HEK293 (cell line): ENCODE measurements around the gene EIF3F.

Experiments
- ATF2 ChIP-seq: fragments of 450-650 bp; formaldehyde crosslinking; IDR thresholded peaks from 2 replicates; pipeline ENCODE4 v1.5.1; 2016; ENCODE audit warnings: missing biosample characterization, missing genetic modification characterization, low read depth
- CTCF ChIP-seq: fragments of 450-650 bp; formaldehyde crosslinking; IDR thresholded peaks from 2 replicates; pipeline ENCODE4 v1.5.1; 2016; ENCODE audit warnings: missing biosample characterization, missing genetic modification characterization
- FEZF1 ChIP-seq: fragments of 450-650 bp; formaldehyde crosslinking; IDR thresholded peaks from 2 replicates; pipeline ENCODE4 v1.5.1; 2016; ENCODE audit warnings: missing biosample characterization, missing genetic modification characterization
- KLF8 ChIP-seq: fragments of 450-650 bp; formaldehyde crosslinking; IDR thresholded peaks from 2 replicates; pipeline ENCODE4 v1.5.1; 2016; ENCODE audit warnings: missing biosample characterization, missing genetic modification characterization
- MZF1 ChIP-seq: fragments of 450-650 bp; formaldehyde crosslinking; IDR thresholded peaks from 2 replicates; pipeline ENCODE4 v1.5.1; 2017; ENCODE audit warnings: missing biosample characterization, missing genetic modification characterization, borderline replicate concordance
- PRDM1 ChIP-seq: fragments of 450-650 bp; formaldehyde crosslinking; IDR thresholded peaks from 2 replicates; pipeline ENCODE4; 2016; ENCODE audit warnings: missing biosample characterization, missing genetic modification characterization
- PRDM10 ChIP-seq: fragments of 450-650 bp; formaldehyde crosslinking; IDR thresholded peaks from 2 replicates; pipeline ENCODE4 v1.5.1; 2016; ENCODE audit warnings: missing biosample characterization, missing genetic modification characterization
- SALL2 ChIP-seq: fragments of 450-650 bp; formaldehyde crosslinking; IDR thresholded peaks from 2 replicates; pipeline ENCODE4 v1.5.0; 2017; ENCODE audit warnings: missing biosample characterization, mild to moderate bottlenecking, missing genetic modification characterization, borderline replicate concordance
- SCRT1 ChIP-seq: fragments of 450-650 bp; formaldehyde crosslinking; IDR thresholded peaks from 2 replicates; pipeline ENCODE4 v1.5.1; 2016; ENCODE audit warnings: missing biosample characterization, missing genetic modification characterization, borderline replicate concordance
- SP3 ChIP-seq: fragments of 450-650 bp; formaldehyde crosslinking; IDR thresholded peaks from 2 replicates; pipeline ENCODE4 v1.5.1; 2016; ENCODE audit warnings: missing biosample characterization, missing genetic modification characterization
- TCF7L2 ChIP-seq: IDR thresholded peaks from 2 replicates; pipeline ENCODE4 v1.6.1; 2011; ENCODE audit warnings: low read depth, mild to moderate bottlenecking, inconsistent platforms, low read length, moderate library complexity, borderline replicate concordance
- WT1 ChIP-seq: fragments of 450-650 bp; formaldehyde crosslinking; IDR thresholded peaks from 2 replicates; pipeline ENCODE4 v1.5.1; 2016; ENCODE audit warnings: missing biosample characterization, missing genetic modification characterization
- ZBTB20 ChIP-seq: fragments of 450-650 bp; formaldehyde crosslinking; IDR thresholded peaks from 2 replicates; pipeline ENCODE4 v1.5.1; 2016; ENCODE audit warnings: missing biosample characterization, missing genetic modification characterization
- ZNF121 ChIP-seq: fragments of 450-650 bp; formaldehyde crosslinking; IDR thresholded peaks from 2 replicates; pipeline ENCODE4 v1.5.1; 2016; ENCODE audit warnings: missing biosample characterization, missing genetic modification characterization
- ZNF132 ChIP-seq: fragments of 450-650 bp; formaldehyde crosslinking; IDR thresholded peaks from 2 replicates; pipeline ENCODE4 v1.5.1; 2017; ENCODE audit warnings: missing biosample characterization, missing genetic modification characterization, borderline replicate concordance
- ZNF148 ChIP-seq: fragments of 450-650 bp; formaldehyde crosslinking; IDR thresholded peaks from 2 replicates; pipeline ENCODE4 v1.5.0; 2017; ENCODE audit warnings: missing biosample characterization, missing genetic modification characterization, borderline replicate concordance
- ZNF169 ChIP-seq: fragments of 450-650 bp; formaldehyde crosslinking; IDR thresholded peaks from 2 replicates; pipeline ENCODE4 v1.5.1; 2016; ENCODE audit warnings: missing biosample characterization, missing genetic modification characterization
- ZNF221 ChIP-seq: fragments of 450-650 bp; formaldehyde crosslinking; IDR thresholded peaks from 2 replicates; pipeline ENCODE4 v1.5.1; 2017; ENCODE audit warnings: missing biosample characterization, missing genetic modification characterization, borderline replicate concordance
- ZNF23 ChIP-seq: fragments of 450-650 bp; formaldehyde crosslinking; IDR thresholded peaks from 2 replicates; pipeline ENCODE4 v1.5.1; 2016; ENCODE audit warnings: missing biosample characterization, missing genetic modification characterization, borderline replicate concordance
- ZNF24 ChIP-seq: fragments of 450-650 bp; formaldehyde crosslinking; IDR thresholded peaks from 2 replicates; pipeline ENCODE4 v1.5.1; 2016; ENCODE audit warnings: missing biosample characterization, missing genetic modification characterization
- ZNF311 ChIP-seq: fragments of 450-650 bp; formaldehyde crosslinking; IDR thresholded peaks from 2 replicates; pipeline ENCODE4 v1.5.1; 2017; ENCODE audit warnings: missing biosample characterization, missing genetic modification characterization, borderline replicate concordance
- ZNF350 ChIP-seq: fragments of 450-650 bp; formaldehyde crosslinking; IDR thresholded peaks from 2 replicates; pipeline ENCODE4 v1.5.0; 2017; ENCODE audit warnings: missing biosample characterization, mild to moderate bottlenecking, missing genetic modification characterization
- ZNF394 ChIP-seq: fragments of 450-650 bp; formaldehyde crosslinking; IDR thresholded peaks from 2 replicates; pipeline ENCODE4 v1.5.1; 2016; ENCODE audit warnings: missing biosample characterization, missing genetic modification characterization, mild to moderate bottlenecking, moderate library complexity, borderline replicate concordance
- ZNF416 ChIP-seq: fragments of 450-650 bp; formaldehyde crosslinking; IDR thresholded peaks from 2 replicates; pipeline ENCODE4 v1.5.1; 2016; ENCODE audit warnings: missing biosample characterization, missing genetic modification characterization
- ZNF501 ChIP-seq: fragments of 450-650 bp; formaldehyde crosslinking; IDR thresholded peaks from 2 replicates; pipeline ENCODE4 v1.5.1; 2016; ENCODE audit warnings: missing biosample characterization, missing genetic modification characterization
- ZNF560 ChIP-seq: fragments of 450-650 bp; formaldehyde crosslinking; IDR thresholded peaks from 2 replicates; pipeline ENCODE4 v1.5.1; 2017; ENCODE audit warnings: missing biosample characterization, missing genetic modification characterization, borderline replicate concordance
- ZNF585B ChIP-seq: fragments of 450-650 bp; formaldehyde crosslinking; IDR thresholded peaks from 2 replicates; pipeline ENCODE4 v1.5.1; 2016; ENCODE audit warnings: missing biosample characterization, missing genetic modification characterization
- ZNF610 ChIP-seq: fragments of 450-650 bp; formaldehyde crosslinking; IDR thresholded peaks from 2 replicates; pipeline ENCODE4 v1.5.1; 2016; ENCODE audit warnings: missing biosample characterization, missing genetic modification characterization, borderline replicate concordance
- ZNF701 ChIP-seq: fragments of 450-650 bp; formaldehyde crosslinking; IDR thresholded peaks from 2 replicates; pipeline ENCODE4 v1.5.1; 2016; ENCODE audit warnings: missing biosample characterization, missing genetic modification characterization
- ZNF791 ChIP-seq: fragments of 450-650 bp; formaldehyde crosslinking; IDR thresholded peaks from 2 replicates; pipeline ENCODE4 v1.5.1; 2016; ENCODE audit warnings: missing biosample characterization, missing genetic modification characterization
- ZNF837 ChIP-seq: fragments of 450-650 bp; formaldehyde crosslinking; IDR thresholded peaks from 2 replicates; pipeline ENCODE4 v1.5.1; 2016; ENCODE audit warnings: missing biosample characterization, missing genetic modification characterization
- ZSCAN16 ChIP-seq: fragments of 450-650 bp; formaldehyde crosslinking; IDR thresholded peaks from 2 replicates; pipeline ENCODE4 v1.5.1; 2016; ENCODE audit warnings: missing biosample characterization, missing genetic modification characterization

The EIF3F gene

GRCh38 chr11:8018484-8019313, 31.6 kb downstream of the EIF3F start (continued):
- TF ChIP-seq ZBTB20 (tag by site-specific recombination) (peak; percentile 82), PRDM1 (tag by site-specific recombination) (no peak), ZNF791 (tag by site-specific recombination) (no peak), FEZF1 (tag by site-specific recombination) (no peak), ZNF169 (tag by site-specific recombination) (no peak), ATF2 (tag by site-specific recombination) (no peak), PRDM10 (tag by site-specific recombination) (peak; percentile 98), CTCF (tag by site-specific recombination) (no peak), KLF8 (tag by site-specific recombination) (no peak), ZNF585B (tag by site-specific recombination) (no peak), ZNF610 (tag by site-specific recombination) (no peak), SALL2 (no peak), ZNF24 (tag by site-specific recombination) (no peak), ZNF132 (tag by site-specific recombination) (no peak), SP3 (tag by site-specific recombination) (no peak), MZF1 (tag by site-specific recombination) (no peak), ZNF121 (tag by site-specific recombination) (no peak), ZNF501 (tag by site-specific recombination) (no peak), ZNF837 (tag by site-specific recombination) (no peak), ZNF394 (tag by site-specific recombination) (0 out of 2 replicates have a peak, but pooled peaks have one; percentile 24), ZNF416 (tag by site-specific recombination) (no peak), ZNF701 (tag by site-specific recombination) (no peak), ZNF148 (tag by site-specific recombination) (no peak), ZSCAN16 (tag by site-specific recombination) (no peak), ZNF350 (tag by site-specific recombination) (no peak), TCF7L2 (no peak), ZNF560 (no peak), ZNF23 (tag by site-specific recombination) (no peak), ZNF311 (no peak), ZNF221 (no peak), WT1 (tag by site-specific recombination) (0 out of 2 replicates have a peak, but pooled peaks have one; percentile 15), SCRT1 (no peak)
